ENCODE data around the gene HPSE2. TPM values are rescaled to one million over a fixed set of nuclear protein-coding genes. Genes with fewer than 3 reads are reported as not detected.

Gene HPSE2
- total RNA-seq, 4 donors from 2014 or later = not detected

DNA sequence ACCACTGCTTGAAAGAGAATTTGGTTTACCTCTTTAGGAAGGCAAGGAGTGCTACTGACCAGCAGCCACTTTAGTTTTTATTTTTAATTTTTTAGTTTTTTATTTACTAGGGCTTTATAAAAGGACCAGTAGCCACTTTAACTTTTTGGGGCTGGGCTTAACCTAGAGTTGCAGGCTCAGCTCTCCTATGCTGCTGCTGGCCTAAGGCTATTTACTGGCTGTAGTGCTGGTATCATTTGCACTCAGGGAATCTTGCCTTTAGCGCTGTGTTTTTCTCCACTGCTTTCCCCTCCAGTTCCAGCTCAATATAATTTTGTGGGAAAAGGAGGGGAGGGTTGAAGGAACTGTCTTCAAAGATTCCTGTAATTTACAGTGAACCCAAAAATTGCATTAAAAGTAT, 802.3 kb downstream of the HPSE2 start:
- H3K4me3 ChIP-seq (replicated peaks in 1 of 3) = no peak overlapping the region
- H3K9me3 ChIP-seq = no peaks in the 10 kb centered on the region
- peaks cover 37 to 61% of the 10 kb centered on the region in 2 donors for H3K36me3 ChIP-seq
- WGBS, 2 donors = 97 to 100% methylated on average over 1 of the region's 1 CpG
- TF ChIP-seq CTCF (IDR thresholded peaks at IDR 0.05) (no peak), POLR2A (IDR thresholded peaks at IDR 0.05) (no peak)
- no peak for DNase-seq
- no peaks in the 10 kb centered on the region for H3K4me1 ChIP-seq
- H3K27ac ChIP-seq = no peak overlapping the region
- no peaks in the 10 kb centered on the region for H3K27me3 ChIP-seq
- intact Hi-C loops (cut with DNase I) = no loop called here

GRCh38 chr10:98432330-98432729, 803.3 kb downstream of the HPSE2 start:
- WGBS, 2 donors = 100% methylated on average over 1 of the region's 1 CpG
- Histone ChIP-seq H3K27me3 (no peaks in the 10 kb centered on the region), H3K27ac (no peak overlapping the region), H3K36me3 (peaks cover 37 to 64% of the 10 kb centered on the region in 2 donors), H3K4me1 (no peaks in the 10 kb centered on the region), H3K9me3 (no peaks in the 10 kb centered on the region), H3K4me3 (replicated peaks in 1 of 3) (no peak overlapping the region)
- intact Hi-C loops (cut with DNase I) = no loop called here
- DNase-seq = no peak
- no peak for TF ChIP-seq POLR2A (IDR thresholded peaks at IDR 0.05)
- no peak for TF ChIP-seq CTCF (IDR thresholded peaks at IDR 0.05)

DNA sequence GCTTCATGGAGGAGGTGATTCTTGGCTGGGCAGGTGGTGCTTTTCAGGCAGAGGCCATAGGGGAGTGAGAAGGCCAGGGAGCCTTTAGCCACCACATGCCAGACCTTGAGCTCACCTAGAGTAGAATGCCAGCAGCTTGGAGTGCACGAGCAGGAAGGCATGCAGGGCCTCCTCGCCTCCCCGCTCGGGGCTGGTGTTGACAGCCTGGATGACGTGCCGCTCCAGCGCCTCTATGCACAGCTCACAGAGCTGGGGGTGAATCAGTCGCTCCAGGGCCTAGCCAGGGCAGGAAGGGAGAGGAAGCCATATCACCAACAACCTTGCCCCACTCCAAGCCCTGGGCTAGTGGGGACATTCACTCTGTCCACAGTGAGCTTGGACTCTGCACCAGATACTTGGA, 804.6 kb downstream of the HPSE2 start:
- WGBS, 2 donors = 91 to 93% methylated on average over 5 to 8 of the region's 8 CpGs
- intact Hi-C loops (cut with DNase I) = no loop called here

GRCh38 chr10:98430427-98430826, 805.2 kb downstream of the HPSE2 start:
- H3K36me3 ChIP-seq = peaks cover 37 to 65% of the 10 kb centered on the region in 2 donors
- no peak overlapping the region for H3K4me3 ChIP-seq (replicated peaks in 1 of 3)
- no peaks in the 10 kb centered on the region for H3K9me3 ChIP-seq
- DNase-seq = no peak
- intact Hi-C loops (cut with DNase I) = no loop called here
- H3K27ac ChIP-seq = no peak overlapping the region
- H3K27me3 ChIP-seq = no peaks in the 10 kb centered on the region
- TF ChIP-seq CTCF (IDR thresholded peaks at IDR 0.05) = no peak
- TF ChIP-seq POLR2A (IDR thresholded peaks at IDR 0.05) = no peak
- no peaks in the 10 kb centered on the region for H3K4me1 ChIP-seq
- WGBS, 2 donors = 96 to 99% methylated on average over 8 of the region's 8 CpGs

More for the DNA sequence above, 804.6 kb downstream of the HPSE2 start:
- TF ChIP-seq CTCF (IDR thresholded peaks at IDR 0.05) (no peak), POLR2A (IDR thresholded peaks at IDR 0.05) (no peak)
- Histone ChIP-seq H3K27me3 (no peaks in the 10 kb centered on the region), H3K36me3 (peaks cover 37 to 68% of the 10 kb centered on the region in 2 donors), H3K9me3 (no peaks in the 10 kb centered on the region), H3K27ac (no peak overlapping the region), H3K4me3 (replicated peaks in 1 of 3) (no peak overlapping the region), H3K4me1 (no peaks in the 10 kb centered on the region)
- DNase-seq = no peak

- no peaks in the 10 kb centered on the region for H3K9me3 ChIP-seq
- WGBS, 2 donors = 96% methylated on average over 15 to 22 of the region's 22 CpGs
- H3K4me1 ChIP-seq = no peaks in the 10 kb centered on the region
- DNase-seq = no peak
- no peak for TF ChIP-seq POLR2A (IDR thresholded peaks at IDR 0.05)
- no peak for TF ChIP-seq CTCF (IDR thresholded peaks at IDR 0.05)
- intact Hi-C loops (cut with DNase I) = no loop called here
- H3K27me3 ChIP-seq = no peaks in the 10 kb centered on the region
- no peak overlapping the region for H3K4me3 ChIP-seq (replicated peaks in 1 of 3)
- peaks cover 29 to 56% of the 10 kb centered on the region in 2 donors for H3K36me3 ChIP-seq
- no peak overlapping the region for H3K27ac ChIP-seq
Observed at GRCh38 chr10:98429320-98430072, 806.2 kb downstream of the HPSE2 start.
